Measurements from ENCODE around the gene SLX9.
"Not testable (repeated sequence)": the region's sequence is repeated elsewhere in the genome, so short reads cannot be mapped to it uniquely, and the experiment has no call there.

The SLX9 gene

DNA sequence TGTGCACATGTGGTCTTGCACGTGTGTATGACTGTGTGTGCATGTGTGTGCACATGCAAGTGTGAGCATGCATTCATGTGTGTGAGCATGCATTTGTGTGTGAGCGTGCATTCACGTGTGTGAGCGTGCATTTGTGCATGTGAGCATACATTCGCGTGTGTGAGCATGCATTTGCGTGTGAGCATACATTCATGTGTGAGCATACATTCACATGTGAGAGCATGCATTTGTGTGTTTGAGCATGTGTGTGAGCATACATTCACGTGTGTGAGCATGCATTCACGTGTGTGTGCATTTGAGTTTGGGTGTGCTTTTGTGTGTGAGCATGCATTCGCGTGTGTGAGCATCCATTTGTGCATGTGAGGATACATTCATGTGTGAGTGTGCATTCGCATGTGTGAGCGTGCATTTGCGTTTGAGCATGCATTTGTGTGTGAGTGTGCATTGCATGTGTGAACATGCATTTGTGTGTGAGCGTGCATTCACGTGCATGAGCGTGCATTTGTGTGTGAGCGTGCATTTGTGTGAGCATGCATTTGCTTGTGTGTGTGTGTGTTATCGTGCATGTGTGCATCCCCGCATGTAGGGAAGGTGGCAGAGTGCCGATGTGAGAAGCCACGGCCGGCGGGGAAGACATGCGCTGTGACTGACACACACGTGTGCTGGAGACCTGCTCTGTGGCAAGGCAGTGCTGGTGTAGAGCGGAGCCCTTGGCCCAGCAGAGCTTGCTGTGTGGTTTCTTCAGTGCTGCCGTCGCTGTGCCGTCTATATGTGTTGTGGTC is 37.4 kb upstream of the SLX9 start:
- DNase-seq = no peak

DNA sequence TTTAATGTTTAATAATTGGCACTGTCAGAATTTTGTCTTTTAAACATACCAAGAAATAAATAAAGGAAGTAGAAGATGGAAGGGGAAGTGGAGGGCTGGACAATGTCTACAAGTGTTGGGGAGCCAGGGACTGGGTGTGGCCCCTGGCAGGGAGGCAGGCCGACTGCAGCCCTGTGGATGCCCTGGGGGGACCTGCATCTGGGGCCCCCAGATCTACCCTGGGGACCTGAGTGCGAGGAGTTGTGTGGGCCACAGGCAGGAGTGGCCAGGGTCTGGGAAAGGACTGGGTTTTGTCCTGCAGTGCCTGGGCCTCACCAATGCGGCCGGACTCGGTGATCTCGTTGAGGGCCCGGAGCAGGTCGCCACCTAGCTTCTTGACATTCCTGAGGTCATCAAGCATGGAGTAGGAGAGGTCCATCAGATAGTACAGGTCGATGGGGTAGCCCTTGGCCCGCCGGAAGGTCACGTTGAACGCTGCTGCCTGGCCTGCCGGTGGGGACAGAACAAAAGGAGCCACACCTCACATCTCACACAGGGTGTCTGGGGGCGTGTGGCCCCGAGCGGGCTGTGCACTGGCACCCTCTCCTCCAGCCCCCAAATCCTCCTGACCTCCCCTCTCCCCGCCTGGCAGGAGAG is 36.7 kb upstream of the SLX9 start:
- no peak for DNase-seq

DNA sequence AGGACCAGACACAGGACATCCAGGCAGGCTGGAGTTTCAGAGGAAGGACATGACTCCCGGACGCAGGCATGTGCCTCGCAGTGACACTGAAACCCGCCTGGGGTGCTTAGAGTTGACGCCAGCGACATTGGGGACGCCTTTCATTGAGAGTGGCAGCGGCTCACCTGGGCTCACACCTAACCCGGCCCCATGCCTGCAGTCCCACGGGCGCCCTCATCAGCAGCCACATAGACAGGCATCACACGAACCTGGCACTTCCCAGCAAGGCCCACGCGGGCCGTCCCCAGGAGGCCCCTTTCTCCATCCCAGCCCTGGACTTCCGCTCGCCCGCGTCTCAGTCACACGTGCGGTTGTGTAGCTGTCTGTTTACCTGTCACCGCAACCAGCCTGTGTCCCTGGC is 36.1 kb upstream of the SLX9 start:
- DNase-seq = no peak

DNA sequence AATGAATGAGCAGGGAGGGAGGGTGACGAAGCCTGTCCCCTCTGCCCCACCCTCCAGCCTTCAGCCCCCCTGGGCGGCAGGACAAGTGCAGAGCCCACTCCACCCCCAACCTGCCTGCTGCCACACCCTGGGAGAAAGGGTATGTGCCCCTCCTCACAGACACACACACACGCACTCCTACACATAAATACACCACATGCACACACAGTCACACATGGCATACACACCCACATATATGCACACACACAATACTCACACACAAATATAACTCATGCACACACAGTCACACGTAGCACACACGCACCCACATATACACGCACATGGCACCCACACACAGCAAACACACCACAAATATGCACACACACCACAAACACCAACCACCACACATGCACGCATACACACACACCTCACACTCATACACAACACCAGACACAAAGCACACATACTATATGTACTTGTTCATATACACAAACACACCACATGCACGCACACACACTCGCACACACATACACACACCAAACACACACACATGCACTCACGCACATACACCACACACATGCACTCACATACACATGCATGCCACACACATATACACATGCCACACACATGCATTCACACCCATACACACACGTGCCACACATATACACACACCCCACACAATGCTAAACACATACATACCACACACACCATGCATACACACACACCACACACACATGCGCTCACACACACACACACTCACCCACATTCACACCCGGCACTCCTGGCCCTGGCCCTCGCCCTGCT is 35.5 kb upstream of the SLX9 start:
- no peak for DNase-seq

DNA sequence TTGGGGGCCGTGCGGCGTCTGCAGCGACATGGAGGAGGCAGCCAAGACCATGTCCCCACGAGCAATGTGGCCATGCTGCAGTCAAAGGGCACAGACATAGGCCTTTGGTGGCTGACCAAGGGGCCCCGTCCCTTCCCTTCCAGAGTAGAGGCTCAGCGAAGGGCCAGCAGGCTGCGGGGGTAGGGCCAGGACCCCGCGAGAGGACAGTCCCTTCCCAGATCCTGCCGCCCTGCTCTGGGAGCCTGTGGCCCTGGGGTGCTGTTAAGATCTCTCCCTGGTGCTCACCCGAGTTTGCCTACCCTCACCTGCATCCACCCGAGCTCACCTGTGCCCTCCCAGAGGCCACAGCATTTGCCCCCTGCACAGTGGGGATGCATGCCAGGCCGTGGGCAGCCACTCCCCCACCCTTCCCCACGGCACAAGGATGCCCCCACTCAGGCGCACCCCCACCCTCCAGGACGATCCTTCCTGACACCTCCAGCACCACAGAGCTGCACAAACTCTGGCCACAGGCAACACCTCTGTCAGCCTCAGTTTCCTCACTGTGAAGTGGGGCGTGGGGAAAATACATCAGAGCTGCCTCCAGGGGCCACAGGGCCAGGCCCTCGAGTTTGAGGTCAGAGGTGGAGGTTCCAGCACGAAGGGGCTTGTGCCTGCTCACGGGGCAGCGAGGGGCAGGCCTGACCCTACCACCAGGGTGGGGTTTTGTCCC is 34.7 kb upstream of the SLX9 start:
- no peak for DNase-seq

DNA sequence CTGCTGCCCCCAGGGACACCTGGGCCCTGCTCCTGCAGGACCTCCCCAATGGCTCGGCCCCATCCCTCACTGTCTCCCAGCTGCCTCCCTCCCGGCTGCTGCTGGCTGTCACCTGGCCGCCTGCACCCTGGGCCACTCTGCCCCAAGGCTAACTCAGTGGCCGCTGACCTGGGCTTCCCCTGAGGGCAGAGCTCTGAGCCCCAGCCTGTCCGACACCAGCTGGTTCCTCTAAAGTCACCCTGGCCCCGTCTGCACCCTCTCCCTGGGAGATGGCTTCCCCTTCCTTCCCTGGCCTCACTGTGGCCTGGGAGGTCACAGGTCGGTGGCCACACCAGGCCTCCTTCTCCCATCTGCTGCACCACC is 34.1 kb upstream of the SLX9 start:
- no peak for DNase-seq

DNA sequence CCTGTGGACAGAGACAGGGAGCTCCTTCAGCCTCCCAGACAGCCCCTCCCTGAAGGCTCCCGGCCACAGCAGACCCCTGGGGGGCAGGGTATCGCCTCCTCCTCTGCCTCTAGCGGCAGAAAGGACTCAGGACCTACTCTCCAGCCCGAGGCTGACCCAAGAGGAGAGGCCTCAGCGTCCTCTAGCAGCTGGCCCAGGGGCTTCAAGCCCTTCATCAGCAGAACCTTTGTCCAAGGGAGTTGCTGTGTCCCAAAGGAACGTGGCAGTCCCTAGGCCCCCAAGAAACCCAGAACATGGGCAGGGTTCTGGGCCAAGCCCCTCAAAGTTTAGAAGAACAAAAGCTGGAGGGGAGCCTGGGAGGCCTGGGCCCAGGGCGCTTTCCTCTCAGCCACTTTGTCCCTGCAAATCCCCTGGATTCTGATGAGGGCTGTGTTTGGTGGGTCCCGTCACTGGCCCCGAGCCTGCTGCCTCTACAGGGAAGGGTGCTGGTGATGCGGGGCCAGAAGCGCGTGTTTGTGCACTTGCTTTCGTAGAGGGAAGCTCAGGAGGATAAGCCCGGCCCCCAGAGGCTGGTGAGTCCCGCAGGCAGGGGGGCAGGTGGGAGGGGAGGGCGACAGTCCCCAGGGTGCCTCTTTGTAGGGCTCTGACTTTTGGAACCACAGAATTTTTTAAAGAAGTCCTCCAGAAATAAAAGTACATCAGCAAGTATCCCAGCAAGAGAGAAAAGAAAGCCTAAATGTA is 32.4 kb upstream of the SLX9 start:
- DNase-seq = no peak

DNA sequence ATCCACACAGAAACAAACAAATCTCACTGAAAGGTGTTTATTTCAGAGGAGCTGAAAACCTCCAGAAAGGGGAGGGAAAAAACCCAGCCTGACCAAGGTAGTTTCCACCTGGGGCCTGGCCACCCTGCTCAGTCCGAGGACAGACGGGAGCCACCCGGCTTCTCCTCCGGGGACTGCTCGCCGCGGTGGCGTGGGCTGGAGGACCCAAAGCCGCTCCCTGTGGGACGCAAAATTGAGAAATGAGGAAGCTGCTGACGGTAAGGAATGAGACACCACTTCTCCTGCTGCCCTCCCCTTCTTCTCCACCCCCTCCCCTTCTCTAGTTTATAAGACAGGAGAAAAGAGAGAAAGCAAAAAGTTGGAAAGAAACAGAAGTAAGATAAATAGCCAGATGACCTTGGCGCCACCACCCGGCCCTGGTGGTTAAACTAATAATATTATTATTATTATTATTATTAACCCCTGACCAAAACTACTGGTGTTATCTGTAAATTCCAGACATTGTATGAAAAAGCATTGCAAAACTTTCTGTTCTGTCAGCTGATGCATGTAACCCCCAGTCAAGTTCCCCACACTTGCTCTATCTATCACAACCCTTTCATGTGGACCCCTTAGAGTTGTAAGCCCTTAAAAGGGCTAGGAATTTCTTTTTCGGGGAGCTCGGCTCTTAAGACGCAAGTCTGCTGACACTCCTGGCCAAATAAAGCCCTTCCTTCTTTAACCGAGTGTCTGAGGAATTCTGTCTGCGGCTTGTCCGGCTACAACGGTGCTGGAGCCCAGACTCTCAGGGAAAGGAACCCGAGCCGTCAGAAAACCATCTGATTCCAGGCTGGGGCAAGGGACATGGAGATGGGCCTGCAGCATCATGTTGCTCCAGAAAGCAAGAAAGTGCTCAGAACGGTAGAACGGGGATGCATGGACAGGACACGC is 31.6 kb upstream of the SLX9 start:
- DNase-seq = no peak

DNA sequence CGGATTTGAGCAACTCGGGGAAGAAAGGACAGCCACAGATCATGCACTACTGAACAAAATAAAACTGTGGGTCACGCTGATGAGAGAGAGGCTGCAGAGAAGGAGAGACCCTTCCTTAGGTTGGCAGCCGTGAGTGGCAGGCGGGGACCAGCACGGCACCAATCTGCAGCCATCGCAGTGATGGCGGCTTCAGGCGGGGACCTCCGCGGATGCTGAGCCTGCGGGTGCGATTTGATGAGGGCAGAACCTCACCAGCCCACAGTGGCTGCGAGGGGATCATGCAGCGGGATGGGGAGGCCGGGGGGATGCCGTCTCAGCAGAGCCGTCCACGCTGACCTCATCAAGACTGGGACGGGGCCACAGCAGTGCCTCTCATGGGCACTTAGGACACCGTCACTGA is 30.9 kb upstream of the SLX9 start:
- DNase-seq = no peak

DNA sequence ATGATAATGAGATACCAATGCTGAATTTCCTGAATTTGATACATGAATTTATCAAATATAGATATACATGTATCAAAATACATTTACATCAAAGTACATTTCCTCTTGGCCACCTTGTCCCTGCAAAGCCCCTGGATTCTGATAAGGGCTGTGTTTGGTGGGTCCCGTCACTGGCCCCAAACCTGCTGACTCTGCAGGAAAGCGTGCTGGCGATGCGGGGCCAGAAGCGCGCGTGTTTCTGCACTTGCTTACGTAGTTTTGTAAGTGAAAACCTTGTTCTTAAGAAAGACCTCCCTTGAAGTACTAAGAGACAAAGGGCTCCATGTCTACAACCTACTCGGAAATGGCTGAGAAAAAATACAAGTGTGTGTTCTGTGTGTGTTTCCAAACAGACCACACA is 30.1 kb upstream of the SLX9 start:
- no peak for DNase-seq

DNA sequence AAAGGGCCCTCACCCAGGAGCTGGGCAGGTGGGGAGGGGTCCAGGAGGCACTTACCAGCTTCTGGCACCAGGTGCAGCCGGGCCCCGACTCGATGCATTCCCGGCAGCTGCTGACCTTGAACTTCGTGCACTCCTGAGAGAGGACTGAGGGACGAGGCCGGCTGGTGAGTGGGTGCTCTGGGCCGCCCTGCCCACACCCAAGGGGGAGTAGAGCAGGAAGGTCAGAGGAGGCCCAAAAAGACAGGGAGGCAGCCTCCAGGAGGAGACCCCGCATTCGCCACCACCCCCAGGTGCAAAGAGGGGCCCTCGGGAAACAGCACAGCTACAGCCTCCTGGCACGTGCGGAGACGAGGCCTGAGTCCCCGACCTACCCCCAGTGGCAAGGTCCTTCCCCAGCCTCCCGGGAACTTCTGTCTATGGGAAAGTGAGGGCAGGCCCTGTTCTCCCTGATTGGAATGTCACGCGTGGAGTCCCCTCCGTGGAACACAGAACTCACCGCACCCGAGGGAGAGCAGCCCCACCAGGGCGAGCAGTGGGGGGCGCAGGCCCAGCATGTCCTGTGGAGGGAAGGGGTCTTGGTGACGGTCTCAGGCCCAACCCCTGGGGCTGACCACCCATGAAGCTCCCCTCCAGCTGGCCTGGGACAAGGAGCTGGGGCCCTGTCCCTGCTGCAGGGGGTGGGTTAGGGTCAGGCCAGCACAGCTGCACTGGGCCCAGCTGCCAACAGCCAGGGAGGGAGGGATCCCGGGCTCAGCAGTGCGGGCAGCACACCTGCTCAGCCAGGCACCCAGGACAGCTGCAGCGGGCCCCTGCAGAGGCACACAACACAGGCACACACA is 29.4 kb upstream of the SLX9 start:
- DNase-seq = no peak

DNA sequence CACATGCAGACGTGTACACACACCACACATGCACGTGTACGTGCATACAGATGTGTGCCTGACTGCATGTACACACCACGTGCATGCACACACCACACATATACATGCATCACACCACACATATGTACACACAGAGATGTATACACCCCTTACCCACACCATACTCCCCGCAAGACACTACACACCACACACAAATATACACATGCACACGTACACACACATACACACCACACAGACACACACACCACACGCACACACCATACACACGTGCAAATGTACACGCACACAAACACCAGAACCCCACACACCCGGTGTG is 28.8 kb upstream of the SLX9 start:
- DNase-seq = no peak

DNA sequence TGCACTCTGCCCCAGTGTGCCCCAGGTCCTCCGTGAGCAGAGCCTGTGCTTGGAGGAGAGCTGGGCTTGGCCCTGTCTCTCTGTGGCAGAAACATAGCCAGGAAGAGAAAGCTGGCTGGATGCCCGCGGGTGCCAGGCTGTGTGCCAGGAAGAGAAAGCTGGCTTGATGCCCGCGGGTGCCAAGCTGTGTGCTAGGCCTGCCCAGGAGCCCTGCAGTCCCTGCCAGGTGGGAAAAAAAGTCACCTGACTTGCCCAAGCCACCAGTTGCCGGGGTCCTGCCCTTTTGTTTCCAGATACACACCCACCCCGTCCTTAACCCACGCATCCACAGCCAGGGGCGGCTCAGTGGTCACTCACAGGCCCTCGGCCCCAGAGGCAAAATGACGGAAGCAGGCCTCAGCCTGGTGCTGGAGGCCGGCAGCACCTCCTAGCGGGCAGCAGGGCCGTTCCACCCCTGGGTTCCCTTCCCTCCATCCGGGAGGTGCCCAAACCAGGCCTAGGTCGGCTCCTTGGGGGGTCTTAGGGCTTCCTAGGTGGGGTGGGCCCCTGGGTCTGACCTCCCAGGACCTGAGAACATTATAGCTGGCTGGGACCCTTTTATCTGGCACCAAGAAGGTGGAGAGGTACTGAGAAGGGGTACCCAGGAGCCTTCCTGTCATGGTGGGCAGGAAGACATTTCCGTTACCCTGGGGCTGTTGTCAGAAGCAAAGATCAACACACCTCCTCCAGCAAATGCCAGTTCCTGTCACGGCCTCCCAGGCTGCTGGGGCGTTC is 28.3 kb upstream of the SLX9 start:
- DNase-seq = no peak

DNA sequence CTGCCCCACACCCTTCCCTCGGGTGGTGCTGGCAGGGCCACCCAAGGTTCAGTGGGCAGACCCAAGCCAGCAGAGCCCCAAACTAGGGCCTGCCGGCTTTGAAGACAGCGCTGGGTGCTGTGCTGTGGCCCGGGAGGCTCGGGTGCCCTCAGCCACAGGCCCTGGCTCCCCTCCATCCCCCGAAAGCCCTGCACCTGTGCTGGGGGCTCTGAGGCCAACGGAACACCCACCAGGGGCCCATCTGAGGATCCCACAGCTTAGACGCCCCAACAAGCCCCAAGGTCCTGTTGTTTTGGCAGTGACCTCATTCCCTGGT is 27.7 kb upstream of the SLX9 start:
- DNase-seq = no peak

DNA sequence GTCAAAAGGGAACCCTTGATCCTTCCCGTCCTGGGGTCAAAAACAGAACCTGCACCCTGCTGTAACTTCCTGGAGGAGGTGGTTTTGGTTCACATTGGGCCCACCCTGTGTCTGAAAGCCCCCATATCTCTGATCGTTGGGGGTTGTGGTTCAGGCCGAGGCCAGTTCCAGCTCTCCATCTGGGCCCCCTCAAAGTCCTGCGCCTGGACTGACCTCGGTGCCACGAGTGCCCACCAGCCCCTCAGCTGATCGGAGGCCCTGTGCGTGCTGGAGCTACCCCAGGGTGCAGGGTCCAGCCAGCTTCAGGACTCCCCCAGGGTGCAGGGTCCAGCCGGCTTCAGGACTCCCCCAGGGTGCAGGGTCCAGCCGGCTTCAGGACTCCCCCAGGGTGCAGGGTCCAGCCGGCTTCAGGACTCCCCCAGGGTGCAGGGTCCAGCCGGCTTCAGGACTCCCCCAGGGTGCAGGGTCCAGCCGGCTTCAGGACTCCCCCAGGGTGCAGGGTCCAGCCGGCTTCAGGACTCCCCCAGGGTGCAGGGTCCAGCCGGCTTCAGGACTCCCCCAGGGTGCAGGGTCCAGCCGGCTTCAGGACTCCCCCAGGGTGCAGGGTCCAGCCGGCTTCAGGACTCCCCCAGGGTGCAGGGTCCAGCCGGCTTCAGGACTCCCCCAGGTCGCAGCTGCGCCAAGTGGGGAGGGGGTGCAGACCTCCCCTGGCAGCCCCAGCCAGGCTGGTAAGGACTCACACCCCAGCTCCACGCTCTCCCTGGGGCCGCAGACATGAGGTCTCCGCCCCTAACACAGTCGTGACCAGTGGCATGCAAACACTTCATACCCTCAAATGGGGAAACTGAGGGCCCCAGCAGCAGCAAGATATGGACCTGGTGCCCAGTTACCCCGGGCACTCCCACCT is 27.1 kb upstream of the SLX9 start:
- DNase-seq = not testable (repeated sequence)

DNA sequence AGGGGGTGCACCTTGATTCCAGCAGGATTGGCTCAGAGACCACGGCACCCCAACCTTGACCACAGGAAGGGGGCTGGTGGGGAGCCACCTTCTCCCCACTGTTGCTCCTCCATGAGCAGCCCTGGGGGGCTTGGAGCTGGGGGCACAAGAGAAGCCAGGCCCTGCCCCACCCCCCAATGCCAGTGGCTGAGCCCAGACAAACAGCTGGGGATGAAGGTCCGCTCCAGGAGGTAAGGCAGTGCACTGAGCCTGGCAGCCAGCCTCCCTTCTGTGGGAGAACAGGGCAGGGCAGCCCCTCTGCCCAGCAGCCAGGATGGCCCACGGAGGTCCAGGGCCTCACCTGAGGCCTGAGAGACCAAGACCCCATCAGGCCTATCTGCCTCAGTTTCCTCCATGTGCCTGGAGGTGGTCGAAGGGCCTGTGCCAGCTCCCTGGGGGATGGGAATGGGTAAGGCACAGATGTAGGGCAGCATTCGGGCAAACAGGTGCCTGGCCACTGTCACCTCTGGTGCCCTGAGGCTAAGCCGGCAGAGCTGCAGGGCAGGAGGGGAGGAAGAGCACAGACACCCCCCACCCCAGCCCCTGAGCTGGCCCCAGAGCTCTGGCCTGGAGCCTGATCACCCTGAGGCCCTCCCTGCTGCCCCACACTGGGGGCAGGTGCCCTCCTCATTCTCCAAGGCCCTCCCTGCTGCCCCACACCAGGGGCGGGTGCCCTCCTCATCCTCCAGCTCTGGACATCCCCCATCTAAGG is 26.2 kb upstream of the SLX9 start:
- DNase-seq = no peak

DNA sequence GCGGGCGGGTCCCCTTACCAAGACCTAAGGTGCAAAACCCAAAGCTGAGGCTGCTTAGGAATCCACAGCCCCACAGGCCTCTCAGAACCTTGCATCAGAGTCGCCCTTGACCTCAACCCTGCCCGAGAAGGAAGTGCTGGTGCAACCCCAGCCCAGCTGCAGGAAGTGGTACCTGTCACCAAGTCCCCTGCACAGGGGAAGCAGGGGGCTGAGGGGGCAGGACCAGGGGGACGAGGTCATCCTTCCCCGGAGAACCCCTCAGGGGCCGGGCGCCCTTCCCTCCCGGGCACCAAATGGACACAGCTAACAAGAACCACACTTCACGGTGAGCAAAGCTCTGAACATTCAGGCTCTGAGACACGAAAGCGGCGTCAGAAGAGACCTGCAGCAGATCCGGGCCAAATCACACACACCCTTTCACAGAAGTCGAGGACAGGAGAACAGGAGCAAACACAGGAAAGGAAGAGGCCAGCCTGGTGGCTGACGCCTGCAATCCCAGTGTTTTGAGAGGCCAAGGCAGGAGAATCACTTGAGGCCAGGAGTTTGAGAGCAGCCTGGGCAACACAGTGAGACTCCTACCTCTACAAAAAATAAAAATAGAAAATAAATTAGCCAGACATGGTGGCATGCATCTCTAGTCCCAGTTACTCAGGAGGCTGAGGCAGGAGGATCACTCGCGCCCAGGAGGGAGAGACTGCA is 25.5 kb upstream of the SLX9 start:
- DNase-seq = no peak

DNA sequence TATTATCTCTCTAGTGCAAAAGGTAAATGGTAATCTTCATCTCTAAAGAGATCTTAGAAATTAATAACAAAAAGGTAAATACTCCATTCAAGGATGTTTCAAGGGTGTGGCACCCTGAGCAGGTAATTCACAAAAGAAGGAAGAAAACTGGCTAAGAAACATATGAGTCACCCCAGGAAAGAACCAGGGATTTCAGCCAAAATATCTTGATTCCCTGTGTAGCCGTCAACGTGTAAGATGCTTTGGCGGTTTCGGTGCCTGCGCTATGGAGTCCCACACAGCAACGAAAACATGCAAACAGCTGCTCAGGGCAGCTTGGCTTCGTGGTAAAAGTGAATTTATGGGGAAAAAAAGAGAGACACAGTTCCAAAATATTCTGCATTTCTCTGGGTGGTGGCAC is 22.9 kb upstream of the SLX9 start:
- DNase-seq = no peak
